HG03354 (cell line): ENCODE measurements around the gene NPC2.
"Not testable (repeated sequence)": the region's sequence is repeated elsewhere in the genome, so short reads cannot be mapped to it uniquely, and the experiment has no call there.

Experiments
- ATAC-seq: cut with Tn5 transposase; IDR thresholded peaks from one replicate; pipeline ENCODE4 v1.9.1; 2021; ENCODE audit warnings: mild to moderate bottlenecking; ENCODE audit not compliant: unreplicated experiment, poor library complexity, severe bottlenecking

NPC2 gene

DNA sequence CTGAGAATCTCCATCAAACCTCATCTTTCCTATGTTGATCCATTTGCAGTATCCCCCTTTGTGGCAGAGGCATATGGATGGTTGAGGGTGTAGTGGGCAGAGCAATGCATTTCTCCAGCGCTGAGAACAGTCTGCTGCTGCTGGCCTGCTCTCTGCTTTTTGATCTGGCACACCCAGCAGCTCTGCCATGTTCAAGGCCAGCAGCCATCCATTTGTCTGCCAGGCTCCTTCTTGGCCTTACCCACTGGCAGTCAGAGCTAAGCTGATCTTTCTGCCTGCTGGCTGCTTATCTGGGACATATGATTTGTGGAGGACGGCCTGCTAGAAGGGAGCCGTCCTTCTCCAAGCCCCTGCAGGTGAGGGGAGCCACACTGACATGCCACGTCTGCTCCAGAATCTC lies 17.0 kb downstream of the NPC2 start:
- ATAC-seq: no peak

- no peak for ATAC-seq
Measured at GRCh38 chr14:74475678-74476077, 17.4 kb downstream of the NPC2 start.

- ATAC-seq: no peak
Measured at GRCh38 chr14:74474376-74474775, 18.7 kb downstream of the NPC2 start.

DNA sequence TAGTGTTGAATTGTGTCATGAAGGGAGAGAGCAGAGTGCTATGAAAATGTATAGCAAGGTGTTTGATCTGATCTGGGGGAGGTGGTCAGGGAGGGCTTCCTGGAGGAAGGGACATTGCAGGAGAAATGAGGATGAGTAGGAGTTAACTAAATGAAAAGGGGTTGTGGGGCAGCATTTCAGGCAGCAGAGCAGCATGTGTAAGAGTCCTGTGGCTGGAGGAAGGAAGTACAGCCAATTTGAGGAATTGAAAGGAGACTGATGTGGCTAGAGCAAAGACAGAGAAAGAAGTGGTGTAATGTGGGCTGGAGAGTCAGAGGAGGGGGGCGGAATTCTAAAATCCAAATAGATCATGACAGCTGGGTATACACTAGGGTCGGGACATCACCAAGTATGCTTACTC lies 20.5 kb downstream of the NPC2 start:
- no peak for ATAC-seq

DNA sequence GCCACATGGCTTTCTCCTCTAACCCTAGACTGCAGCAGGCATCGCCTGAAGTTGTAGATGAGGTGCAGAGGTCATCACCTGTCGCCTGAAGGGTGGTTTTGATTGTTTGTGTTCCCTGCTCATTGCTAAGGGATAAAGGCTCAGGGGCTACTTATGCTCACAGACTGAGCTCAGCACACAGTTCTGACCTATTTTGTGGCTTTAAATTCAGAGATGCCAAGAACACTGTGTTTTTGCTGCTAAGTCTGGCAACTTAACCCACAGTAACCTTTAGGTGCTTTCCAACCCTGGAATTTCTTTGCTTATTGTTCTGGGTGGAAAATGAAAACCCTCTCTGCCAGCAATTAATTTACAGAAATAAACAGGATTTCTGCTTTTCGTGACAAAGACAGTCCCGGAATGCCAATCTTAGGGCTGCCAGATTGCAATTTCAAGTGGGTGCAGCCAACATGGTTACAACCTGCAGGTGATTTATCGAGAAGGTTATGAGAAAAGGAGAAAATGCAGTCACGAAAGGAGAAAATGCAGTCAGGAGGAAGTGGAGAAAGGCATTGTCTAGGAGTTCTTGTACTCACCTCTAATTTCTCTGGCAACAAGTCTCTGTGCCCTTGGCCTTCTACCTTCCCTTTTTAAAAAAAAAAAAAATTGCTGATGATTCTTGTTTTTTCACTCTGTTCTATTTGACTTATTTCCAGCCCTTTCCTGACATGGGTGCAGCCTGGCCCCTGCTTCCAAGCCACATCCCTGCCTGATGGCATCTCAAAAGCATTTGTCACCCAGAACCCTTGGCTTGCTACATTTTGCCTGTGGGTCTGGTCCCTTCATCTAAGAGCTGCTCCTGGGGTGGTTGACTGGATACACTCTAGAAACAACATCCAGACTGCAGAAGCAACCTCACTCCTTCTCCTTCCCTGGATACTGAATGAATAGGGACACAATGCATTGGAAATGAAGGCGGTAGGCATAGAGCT lies 23.3 kb downstream of the NPC2 start:
- no peak for ATAC-seq

GRCh38 chr14:74468513-74468912 lies 24.6 kb downstream of the NPC2 start:
- ATAC-seq: no peak

GRCh38 chr14:74465335-74465734 lies 27.8 kb downstream of the NPC2 start:
- ATAC-seq: no peak

GRCh38 chr14:74464785-74465184 lies 28.3 kb downstream of the NPC2 start:
- no peak for ATAC-seq

- no peak for ATAC-seq
Measured at GRCh38 chr14:74463697-74464096, 29.4 kb downstream of the NPC2 start.

GRCh38 chr14:74462993-74463392 lies 30.1 kb downstream of the NPC2 start:
- ATAC-seq: no peak

GRCh38 chr14:74459976-74460375 lies 33.1 kb downstream of the NPC2 start:
- no peak for ATAC-seq

GRCh38 chr14:74459289-74459946 lies 33.7 kb downstream of the NPC2 start:
- ATAC-seq: no peak

DNA sequence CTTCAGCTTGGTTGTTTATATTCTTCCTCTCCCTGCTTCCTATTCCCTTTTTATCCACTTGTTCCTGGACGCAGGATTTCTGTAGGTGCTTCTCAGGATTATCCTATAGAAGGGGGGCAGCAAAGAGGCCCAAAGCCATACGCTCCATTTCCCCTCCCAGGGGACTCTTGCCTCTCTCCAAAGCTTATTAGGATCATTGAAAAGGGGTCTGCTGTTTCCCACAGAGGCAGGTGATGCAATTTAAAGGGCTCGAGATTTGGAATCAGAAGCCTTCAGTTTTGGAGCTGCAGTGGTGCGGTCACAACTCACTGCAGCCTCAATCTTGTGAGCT lies 35.6 kb downstream of the NPC2 start:
- ATAC-seq: no peak

DNA sequence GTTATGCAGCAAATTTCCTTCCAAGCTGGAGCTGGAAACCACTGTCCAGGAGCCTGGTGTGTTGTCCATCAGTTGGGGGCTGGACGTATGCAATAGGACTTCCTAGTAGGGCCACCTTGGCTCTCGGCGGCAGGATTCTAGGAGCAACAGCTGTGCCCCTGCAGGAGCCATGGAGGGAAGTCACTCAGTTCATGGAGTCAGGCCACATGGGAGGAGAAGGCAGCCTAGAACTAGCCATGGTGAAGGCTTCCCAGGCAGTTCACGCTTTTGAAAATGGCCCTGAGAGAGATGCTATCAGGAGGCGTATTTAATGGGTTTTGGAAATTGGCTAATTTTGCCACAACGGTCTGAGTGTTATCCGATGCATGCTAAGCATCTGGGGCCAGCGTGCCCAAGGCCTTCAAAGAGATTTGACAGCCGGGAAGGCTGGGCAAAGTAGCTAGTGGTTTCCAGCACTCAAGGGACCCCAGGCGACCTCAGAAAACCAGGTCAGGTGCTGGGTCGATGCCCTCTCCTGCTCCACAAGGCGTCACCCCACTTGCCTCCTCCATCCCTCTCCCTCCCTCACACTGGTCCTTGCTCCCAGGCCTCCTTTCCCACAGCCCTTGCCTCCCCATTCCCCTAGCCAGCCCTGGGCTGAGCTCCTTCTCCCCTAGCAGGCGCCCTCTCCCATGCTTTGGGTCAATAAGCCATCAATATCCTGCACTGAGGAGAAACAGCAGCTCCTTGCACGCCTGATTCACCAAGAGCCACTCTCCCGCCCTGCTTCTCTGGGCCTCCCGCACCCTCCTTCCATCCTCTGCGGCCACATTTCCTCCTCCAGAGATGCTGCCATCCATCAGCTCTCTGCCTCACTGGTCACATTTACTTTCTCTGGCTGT lies 36.2 kb downstream of the NPC2 start:
- no peak for ATAC-seq

GRCh38 chr14:74454397-74454796 lies 38.7 kb downstream of the NPC2 start:
- ATAC-seq: not testable (repeated sequence)

GRCh38 chr14:74444866-74445265 lies 48.2 kb downstream of the NPC2 start:
- ATAC-seq: no peak

DNA sequence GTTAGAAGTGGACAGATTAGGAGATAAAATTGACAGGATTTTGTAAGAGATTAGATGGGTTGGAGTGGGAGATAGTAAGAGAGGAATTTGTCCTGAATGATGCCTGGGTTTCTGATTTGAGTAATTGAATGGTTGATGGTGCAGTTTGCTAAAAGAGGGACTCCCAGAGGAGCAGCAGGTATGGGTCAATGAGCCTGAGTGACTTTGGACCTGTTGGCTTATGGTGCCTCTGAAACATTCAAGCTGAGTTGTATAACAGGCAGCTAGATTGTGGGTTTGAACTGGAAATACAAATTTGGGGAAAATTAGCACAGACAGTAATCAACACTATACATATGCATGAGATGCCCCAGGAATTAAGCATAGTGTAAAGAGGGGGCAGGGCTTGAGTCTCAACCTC lies 50.3 kb downstream of the NPC2 start:
- ATAC-seq: no peak

- ATAC-seq: no peak
Measured at GRCh38 chr14:74441113-74441512, 52.0 kb downstream of the NPC2 start.

- no peak for ATAC-seq
Measured at GRCh38 chr14:74438351-74438915, 54.7 kb downstream of the NPC2 start.

GRCh38 chr14:74437496-74438053 lies 55.5 kb downstream of the NPC2 start:
- ATAC-seq: no peak
